Measurements from ENCODE around the gene MYH15. TPM values are rescaled to one million over a fixed set of nuclear protein-coding genes. Genes with fewer than 3 reads are reported as not detected.

Gene MYH15
- total RNA-seq, 3 donors from 2014 or later, result not detected

DNA sequence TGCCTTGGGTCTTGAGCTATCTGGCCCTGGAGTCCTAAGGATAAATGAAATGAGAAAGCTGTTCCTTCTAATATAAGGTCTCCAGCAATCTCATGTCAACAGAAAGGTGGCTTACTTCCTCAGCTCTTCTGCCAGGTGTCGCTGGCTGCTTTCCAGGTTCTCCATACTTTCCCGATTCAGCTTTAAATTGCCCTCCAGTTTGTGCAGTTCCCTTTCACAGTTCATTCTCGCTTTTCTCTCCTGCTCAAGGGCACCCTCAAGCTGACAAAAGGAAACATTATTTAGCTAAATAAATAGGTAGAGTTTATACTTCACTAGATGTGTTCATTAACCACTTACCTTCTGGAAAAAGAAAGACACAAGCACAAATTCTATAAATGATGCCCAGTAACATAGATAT, 73.0 kb downstream of the MYH15 start:
- DNase-seq (ENCODE audit: low spot score in 2 of 2), result no peak
- intact Hi-C loops (cut with DNase I; ENCODE audit: low total_unique reads), result no loop called here
- no peaks in the 10 kb centered on the region for H3K27me3 ChIP-seq

DNA sequence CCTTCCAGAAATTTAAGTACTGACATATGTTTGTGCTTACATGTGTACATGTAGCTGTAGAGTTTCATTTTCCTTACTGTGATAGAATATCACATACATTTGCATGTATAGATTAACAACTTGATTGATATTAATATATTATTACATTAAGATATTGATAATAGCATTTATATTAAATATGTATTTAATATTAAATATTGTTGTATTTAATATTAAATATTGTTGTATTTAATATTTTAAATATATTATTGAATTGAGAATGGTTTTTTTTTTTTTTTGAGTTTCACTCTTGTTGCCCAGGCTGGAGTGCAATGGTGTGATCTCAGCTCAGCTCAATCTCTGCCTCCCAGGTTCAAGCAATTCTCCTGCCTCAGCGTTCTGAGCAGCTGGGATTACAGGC, 76.5 kb downstream of the MYH15 start:
- no peaks in the 10 kb centered on the region for H3K4me1 ChIP-seq
- H3K27ac ChIP-seq, result no peak overlapping the region
- no peaks in the 10 kb centered on the region for H3K36me3 ChIP-seq
- no peaks in the 10 kb centered on the region for H3K9me3 ChIP-seq
- TF ChIP-seq POLR2AphosphoS5 (IDR thresholded peaks at IDR 0.05) (no peak), POLR2A (IDR thresholded peaks at IDR 0.05) (no peak)
- TF ChIP-seq, protein P1, sequence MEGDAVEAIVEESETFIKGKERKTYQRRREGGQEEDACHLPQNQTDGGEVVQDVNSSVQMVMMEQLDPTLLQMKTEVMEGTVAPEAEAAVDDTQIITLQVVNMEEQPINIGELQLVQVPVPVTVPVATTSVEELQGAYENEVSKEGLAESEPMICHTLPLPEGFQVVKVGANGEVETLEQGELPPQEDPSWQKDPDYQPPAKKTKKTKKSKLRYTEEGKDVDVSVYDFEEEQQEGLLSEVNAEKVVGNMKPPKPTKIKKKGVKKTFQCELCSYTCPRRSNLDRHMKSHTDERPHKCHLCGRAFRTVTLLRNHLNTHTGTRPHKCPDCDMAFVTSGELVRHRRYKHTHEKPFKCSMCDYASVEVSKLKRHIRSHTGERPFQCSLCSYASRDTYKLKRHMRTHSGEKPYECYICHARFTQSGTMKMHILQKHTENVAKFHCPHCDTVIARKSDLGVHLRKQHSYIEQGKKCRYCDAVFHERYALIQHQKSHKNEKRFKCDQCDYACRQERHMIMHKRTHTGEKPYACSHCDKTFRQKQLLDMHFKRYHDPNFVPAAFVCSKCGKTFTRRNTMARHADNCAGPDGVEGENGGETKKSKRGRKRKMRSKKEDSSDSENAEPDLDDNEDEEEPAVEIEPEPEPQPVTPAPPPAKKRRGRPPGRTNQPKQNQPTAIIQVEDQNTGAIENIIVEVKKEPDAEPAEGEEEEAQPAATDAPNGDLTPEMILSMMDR (IDR thresholded peaks at IDR 0.05), result no peak
- intact Hi-C loops (cut with DNase I; ENCODE audit: low total_unique reads), result loop anchor here (5.0 kb wide), 1 partner anchor 1302 kb away; no protein-coding TSS in a partner anchor
- H3K27me3 ChIP-seq, result no peaks in the 10 kb centered on the region
- no peak overlapping the region for H3K4me3 ChIP-seq
- no peak for DNase-seq (ENCODE audit: low spot score in 2 of 2)

More for the DNA sequence above, 73.0 kb downstream of the MYH15 start:
- H3K4me1 ChIP-seq, result no peaks in the 10 kb centered on the region
- no peaks in the 10 kb centered on the region for H3K36me3 ChIP-seq
- TF ChIP-seq POLR2A (IDR thresholded peaks at IDR 0.05), result no peak
- TF ChIP-seq POLR2AphosphoS5 (IDR thresholded peaks at IDR 0.05), result no peak
- TF ChIP-seq, protein P1 (IDR thresholded peaks at IDR 0.05), result no peak
- H3K27ac ChIP-seq, result no peak overlapping the region
- H3K9me3 ChIP-seq, result no peaks in the 10 kb centered on the region
- no peak overlapping the region for H3K4me3 ChIP-seq

DNA sequence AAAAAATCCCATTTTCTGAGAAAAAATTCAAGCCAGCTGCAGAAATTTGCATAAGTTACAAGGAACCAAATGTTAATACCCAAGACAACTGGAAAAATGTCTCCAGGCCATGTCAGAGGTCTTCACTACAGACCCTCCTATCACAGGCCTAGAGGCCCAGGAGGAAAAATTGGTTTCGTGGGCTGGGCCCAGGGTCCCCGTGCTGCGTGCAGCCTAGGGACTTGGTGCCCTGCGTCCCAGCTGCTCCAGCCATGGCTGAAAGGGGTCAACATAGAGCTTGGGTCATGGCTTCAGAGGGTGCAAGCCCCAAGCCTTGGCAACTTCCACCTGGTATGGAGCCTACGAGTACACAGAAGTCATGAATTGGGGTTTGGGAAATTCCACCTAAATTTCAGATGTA, 78.0 kb downstream of the MYH15 start:
- DNase-seq (ENCODE audit: low spot score in 2 of 2), result no peak
- Histone ChIP-seq H3K4me3 (no peak overlapping the region), H3K4me1 (no peaks in the 10 kb centered on the region), H3K27me3 (no peaks in the 10 kb centered on the region), H3K9me3 (no peaks in the 10 kb centered on the region), H3K36me3 (no peaks in the 10 kb centered on the region), H3K27ac (no peak overlapping the region)
- intact Hi-C loops (cut with DNase I; ENCODE audit: low total_unique reads), result loop anchor here (5.0 kb wide), 1 partner anchor 1300 kb away; no protein-coding TSS in a partner anchor
- TF ChIP-seq, protein P1 (IDR thresholded peaks at IDR 0.05), result no peak
- TF ChIP-seq POLR2A (IDR thresholded peaks at IDR 0.05), result no peak
- TF ChIP-seq POLR2AphosphoS5 (IDR thresholded peaks at IDR 0.05), result no peak

DNA sequence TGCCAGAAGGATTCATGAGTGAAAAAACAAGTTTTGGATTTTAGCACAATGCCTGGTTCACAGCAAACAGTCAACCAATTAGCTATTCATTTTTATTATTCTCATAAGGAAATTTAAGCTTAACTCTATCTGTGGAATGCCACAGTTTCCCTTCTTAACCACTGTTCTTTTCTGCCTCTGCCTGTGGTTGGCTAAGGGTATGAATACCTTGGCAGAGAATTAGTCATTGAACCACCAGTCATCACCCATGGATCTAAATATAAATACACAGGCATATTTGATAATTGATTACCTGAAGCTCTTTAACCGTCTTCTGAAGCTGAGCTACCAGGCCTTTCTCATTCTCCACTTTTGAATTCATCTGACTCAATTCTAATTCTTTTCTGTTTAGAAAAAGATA, 79.9 kb downstream of the MYH15 start:
- H3K27me3 ChIP-seq, result no peaks in the 10 kb centered on the region
- DNase-seq (ENCODE audit: low spot score in 2 of 2), result no peak
- TF ChIP-seq, protein P1 (IDR thresholded peaks at IDR 0.05), result no peak
- TF ChIP-seq POLR2AphosphoS5 (IDR thresholded peaks at IDR 0.05), result no peak
- no peak for TF ChIP-seq POLR2A (IDR thresholded peaks at IDR 0.05)
- intact Hi-C loops (cut with DNase I; ENCODE audit: low total_unique reads), result loop anchor here (5.0 kb wide), 1 partner anchor 1298 kb away; no protein-coding TSS in a partner anchor
- no peak overlapping the region for H3K4me3 ChIP-seq
- H3K4me1 ChIP-seq, result no peaks in the 10 kb centered on the region
- no peaks in the 10 kb centered on the region for H3K36me3 ChIP-seq
- no peak overlapping the region for H3K27ac ChIP-seq
- H3K9me3 ChIP-seq, result no peaks in the 10 kb centered on the region

DNA sequence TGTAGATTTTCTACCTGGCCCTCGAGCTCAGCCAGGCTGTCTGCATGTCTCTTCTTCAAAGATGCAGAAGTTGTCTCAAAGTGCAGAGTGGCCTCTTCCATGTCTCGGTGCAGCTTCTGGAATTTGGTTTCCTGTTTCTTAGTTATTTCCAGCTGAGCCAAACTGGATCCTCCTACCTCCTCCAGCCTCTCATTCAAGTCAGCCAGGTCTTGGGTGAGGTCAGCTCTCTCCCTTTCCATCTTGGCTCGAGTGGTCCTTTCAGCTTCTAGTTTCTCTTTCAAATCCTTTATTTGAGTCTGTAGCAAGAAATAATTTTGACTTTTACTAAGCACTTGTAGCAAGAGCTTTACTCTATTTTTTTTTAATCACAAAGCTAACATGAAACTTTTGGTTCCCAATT, 81.8 kb downstream of the MYH15 start:
- H3K27me3 ChIP-seq, result no peaks in the 10 kb centered on the region
- no peak for DNase-seq (ENCODE audit: low spot score in 2 of 2)

More for the DNA sequence above, 81.8 kb downstream of the MYH15 start:
- H3K4me1 ChIP-seq, result no peaks in the 10 kb centered on the region
- H3K27ac ChIP-seq, result no peak overlapping the region
- TF ChIP-seq, protein P1 (IDR thresholded peaks at IDR 0.05), result no peak
- TF ChIP-seq POLR2A (IDR thresholded peaks at IDR 0.05), result no peak
- no peak for TF ChIP-seq POLR2AphosphoS5 (IDR thresholded peaks at IDR 0.05)
- no peaks in the 10 kb centered on the region for H3K36me3 ChIP-seq
- intact Hi-C loops (cut with DNase I; ENCODE audit: low total_unique reads), result no loop called here
- H3K9me3 ChIP-seq, result no peaks in the 10 kb centered on the region
- no peak overlapping the region for H3K4me3 ChIP-seq

Measured in breast epithelium (tissue), 4 donors.